ENCODE results near the gene RAB31. TPM values are rescaled to one million over a fixed set of nuclear protein-coding genes. Genes with fewer than 3 reads are reported as not detected.
A peak's percentile ranks its signal among the peaks of the same experiment; 100 is the strongest.

Gene RAB31
- total and polyA plus RNA-seq, 2 of the 13 experiments (the other 11 are each of a cell fraction or from before 2014, with no cell fraction given) = 1.1 to 1.7 TPM

DNA sequence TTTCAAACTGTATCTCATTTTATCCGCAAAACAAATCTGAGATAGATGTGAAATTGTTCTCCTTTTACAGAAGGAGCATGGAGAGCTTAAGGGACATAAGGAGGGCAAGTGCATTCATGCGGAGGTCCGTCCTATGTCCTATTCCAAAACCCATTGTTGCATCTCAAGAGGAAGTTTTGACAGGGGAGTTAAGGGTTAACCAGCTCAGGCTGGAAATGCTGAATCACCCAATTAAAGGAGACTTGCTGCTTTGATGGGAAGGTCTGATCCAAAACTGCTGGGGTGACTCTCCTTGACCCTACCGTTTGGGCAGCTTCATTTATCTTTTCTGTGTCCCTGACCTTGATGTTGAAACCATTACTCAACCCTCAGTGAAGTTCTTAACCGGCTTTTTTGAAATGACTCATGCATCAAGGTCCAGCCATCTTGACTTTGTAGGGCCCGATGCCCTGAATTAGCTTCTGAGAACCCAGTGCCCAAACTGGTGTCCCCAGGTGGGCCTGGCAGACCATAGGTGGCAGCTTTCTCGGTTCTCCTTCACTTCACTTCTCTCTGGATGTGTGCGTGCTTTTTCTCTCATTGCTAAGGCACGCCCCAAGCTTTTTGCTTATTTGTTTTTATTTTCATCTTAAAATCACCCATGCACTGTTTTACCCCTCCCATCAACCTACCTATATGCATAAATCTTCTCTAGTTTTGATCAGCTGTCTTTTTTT, 161.8 kb downstream of the RAB31 start (continued):
- no peak for TF ChIP-seq CHD4 (IDR thresholded peaks at IDR 0.05; ENCODE audit: borderline replicate concordance, low read length)
- TF ChIP-seq YEATS2 (CRISPR knock-in tag; IDR thresholded peaks at IDR 0.05; ENCODE audit: borderline replicate concordance) = no peak
- TF ChIP-seq SP5 (CRISPR knock-in tag; IDR thresholded peaks at IDR 0.05; ENCODE audit: borderline replicate concordance, low read depth) = 0 out of 2 replicates have a peak, but pooled peaks have one; percentile 11
- TF ChIP-seq MED8 (CRISPR knock-in tag; IDR thresholded peaks at IDR 0.05; ENCODE audit: insufficient replicate concordance) = no peak
- TF ChIP-seq RBFOX2 (IDR thresholded peaks at IDR 0.05; ENCODE audit: low read depth, low read length) = no peak
- TF ChIP-seq ZNF501 (CRISPR knock-in tag; IDR thresholded peaks at IDR 0.05) = no peak
- TF ChIP-seq ZFP1 (CRISPR knock-in tag; IDR thresholded peaks at IDR 0.05) = no peak
- TF ChIP-seq LBX2 (CRISPR knock-in tag; IDR thresholded peaks at IDR 0.05; ENCODE audit: borderline replicate concordance) = no peak
- no peak for TF ChIP-seq SRF (IDR thresholded peaks at IDR 0.05; ENCODE audit: low read depth, low read length)
- TF ChIP-seq ZNF24 (IDR thresholded peaks at IDR 0.05) = no peak
- TF ChIP-seq, protein P1, sequence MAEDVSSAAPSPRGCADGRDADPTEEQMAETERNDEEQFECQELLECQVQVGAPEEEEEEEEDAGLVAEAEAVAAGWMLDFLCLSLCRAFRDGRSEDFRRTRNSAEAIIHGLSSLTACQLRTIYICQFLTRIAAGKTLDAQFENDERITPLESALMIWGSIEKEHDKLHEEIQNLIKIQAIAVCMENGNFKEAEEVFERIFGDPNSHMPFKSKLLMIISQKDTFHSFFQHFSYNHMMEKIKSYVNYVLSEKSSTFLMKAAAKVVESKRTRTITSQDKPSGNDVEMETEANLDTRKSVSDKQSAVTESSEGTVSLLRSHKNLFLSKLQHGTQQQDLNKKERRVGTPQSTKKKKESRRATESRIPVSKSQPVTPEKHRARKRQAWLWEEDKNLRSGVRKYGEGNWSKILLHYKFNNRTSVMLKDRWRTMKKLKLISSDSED (CRISPR knock-in tag; IDR thresholded peaks at IDR 0.05) = no peak
- TF ChIP-seq ZNF101 (CRISPR knock-in tag; IDR thresholded peaks at IDR 0.05; ENCODE audit: borderline replicate concordance, low read depth) = no peak
- TF ChIP-seq ZNF749 (CRISPR knock-in tag; IDR thresholded peaks at IDR 0.05; ENCODE audit: borderline replicate concordance) = no peak
- TF ChIP-seq PHB2 (IDR thresholded peaks at IDR 0.05; ENCODE audit: partially characterized antibody) = no peak
- TF ChIP-seq, protein P2, sequence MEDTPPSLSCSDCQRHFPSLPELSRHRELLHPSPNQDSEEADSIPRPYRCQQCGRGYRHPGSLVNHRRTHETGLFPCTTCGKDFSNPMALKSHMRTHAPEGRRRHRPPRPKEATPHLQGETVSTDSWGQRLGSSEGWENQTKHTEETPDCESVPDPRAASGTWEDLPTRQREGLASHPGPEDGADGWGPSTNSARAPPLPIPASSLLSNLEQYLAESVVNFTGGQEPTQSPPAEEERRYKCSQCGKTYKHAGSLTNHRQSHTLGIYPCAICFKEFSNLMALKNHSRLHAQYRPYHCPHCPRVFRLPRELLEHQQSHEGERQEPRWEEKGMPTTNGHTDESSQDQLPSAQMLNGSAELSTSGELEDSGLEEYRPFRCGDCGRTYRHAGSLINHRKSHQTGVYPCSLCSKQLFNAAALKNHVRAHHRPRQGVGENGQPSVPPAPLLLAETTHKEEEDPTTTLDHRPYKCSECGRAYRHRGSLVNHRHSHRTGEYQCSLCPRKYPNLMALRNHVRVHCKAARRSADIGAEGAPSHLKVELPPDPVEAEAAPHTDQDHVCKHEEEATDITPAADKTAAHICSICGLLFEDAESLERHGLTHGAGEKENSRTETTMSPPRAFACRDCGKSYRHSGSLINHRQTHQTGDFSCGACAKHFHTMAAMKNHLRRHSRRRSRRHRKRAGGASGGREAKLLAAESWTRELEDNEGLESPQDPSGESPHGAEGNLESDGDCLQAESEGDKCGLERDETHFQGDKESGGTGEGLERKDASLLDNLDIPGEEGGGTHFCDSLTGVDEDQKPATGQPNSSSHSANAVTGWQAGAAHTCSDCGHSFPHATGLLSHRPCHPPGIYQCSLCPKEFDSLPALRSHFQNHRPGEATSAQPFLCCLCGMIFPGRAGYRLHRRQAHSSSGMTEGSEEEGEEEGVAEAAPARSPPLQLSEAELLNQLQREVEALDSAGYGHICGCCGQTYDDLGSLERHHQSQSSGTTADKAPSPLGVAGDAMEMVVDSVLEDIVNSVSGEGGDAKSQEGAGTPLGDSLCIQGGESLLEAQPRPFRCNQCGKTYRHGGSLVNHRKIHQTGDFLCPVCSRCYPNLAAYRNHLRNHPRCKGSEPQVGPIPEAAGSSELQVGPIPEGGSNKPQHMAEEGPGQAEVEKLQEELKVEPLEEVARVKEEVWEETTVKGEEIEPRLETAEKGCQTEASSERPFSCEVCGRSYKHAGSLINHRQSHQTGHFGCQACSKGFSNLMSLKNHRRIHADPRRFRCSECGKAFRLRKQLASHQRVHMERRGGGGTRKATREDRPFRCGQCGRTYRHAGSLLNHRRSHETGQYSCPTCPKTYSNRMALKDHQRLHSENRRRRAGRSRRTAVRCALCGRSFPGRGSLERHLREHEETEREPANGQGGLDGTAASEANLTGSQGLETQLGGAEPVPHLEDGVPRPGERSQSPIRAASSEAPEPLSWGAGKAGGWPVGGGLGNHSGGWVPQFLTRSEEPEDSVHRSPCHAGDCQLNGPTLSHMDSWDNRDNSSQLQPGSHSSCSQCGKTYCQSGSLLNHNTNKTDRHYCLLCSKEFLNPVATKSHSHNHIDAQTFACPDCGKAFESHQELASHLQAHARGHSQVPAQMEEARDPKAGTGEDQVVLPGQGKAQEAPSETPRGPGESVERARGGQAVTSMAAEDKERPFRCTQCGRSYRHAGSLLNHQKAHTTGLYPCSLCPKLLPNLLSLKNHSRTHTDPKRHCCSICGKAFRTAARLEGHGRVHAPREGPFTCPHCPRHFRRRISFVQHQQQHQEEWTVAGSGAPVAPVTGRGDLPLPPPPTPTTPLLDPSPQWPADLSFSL (CRISPR knock-in tag; IDR thresholded peaks at IDR 0.05) = no peak
- no peak for TF ChIP-seq SOX6 (IDR thresholded peaks at IDR 0.05)
- TF ChIP-seq SOX6 (CRISPR knock-in tag; IDR thresholded peaks at IDR 0.05) = peak; percentile 79
- TF ChIP-seq ZBTB1 (CRISPR knock-in tag; IDR thresholded peaks at IDR 0.05; ENCODE audit: borderline replicate concordance) = no peak
- TF ChIP-seq NFIC (IDR thresholded peaks at IDR 0.05; ENCODE audit: low read length) = peak; percentile 79; the same call in 1 of the 2 replicates
- peak; percentile 76 for TF ChIP-seq TCF7L2 (IDR thresholded peaks at IDR 0.05; ENCODE audit: low read depth, low read length)
- TF ChIP-seq STAT5B (CRISPR knock-in tag; IDR thresholded peaks at IDR 0.05) = no peak
- TF ChIP-seq ZNF549 (CRISPR knock-in tag; IDR thresholded peaks at IDR 0.05) = no peak
